Activated T-cell treated with anti-CD3 and anti-CD28 coated beads for 24 hours (primary cell): ENCODE measurements around the gene ADARB2.

Experiments used
- DNase-seq: peaks from one replicate; pipeline ENCODE4 v3.0.0-alpha.2; 2020; ENCODE audit warnings: low read depth

Gene ADARB2

GRCh38 chr10:1130995-1131790 lies 606.1 kb downstream of the ADARB2 start:
- no peak for DNase-seq

- no peak for DNase-seq
Observed at GRCh38 chr10:1130226-1130625, 607.1 kb downstream of the ADARB2 start.

DNA sequence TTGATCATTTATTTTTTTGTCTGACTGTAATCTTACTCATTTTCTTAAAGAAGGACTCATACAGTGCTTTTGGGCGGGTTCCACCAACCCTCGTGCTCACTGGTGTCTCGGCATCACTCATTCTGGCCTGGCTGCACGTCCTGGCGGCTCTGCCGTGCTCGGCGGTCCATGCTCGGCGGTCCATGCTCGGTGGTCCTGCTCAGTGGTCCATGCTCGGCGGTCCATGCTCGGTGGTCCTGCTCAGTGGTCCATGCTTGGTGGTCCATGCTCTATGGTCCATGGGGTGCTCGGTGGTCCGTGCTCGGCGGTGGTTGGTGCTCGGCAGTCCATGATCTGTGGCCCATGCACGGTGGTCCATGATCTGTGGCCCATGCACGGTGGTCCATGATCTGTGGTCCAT lies 608.7 kb downstream of the ADARB2 start:
- no peak for DNase-seq

DNA sequence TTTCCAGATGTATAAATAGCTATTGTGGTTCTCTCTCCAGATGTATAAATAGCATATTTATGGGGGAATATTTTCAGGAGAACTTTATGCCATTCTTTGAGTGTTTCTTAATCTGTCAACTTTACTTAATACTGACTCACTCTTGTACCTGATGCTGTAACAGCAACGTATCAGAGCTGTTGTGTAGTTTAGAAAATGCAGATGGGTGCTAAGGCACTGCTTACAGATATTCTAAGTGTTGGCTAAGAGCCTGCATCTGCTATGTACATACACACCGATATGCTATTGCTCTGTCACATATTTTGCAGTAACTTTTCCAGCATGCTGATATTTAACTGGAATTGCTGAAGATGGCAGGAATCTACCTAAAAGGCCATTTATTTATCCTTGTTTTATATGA lies 609.2 kb downstream of the ADARB2 start:
- DNase-seq = no peak

DNA sequence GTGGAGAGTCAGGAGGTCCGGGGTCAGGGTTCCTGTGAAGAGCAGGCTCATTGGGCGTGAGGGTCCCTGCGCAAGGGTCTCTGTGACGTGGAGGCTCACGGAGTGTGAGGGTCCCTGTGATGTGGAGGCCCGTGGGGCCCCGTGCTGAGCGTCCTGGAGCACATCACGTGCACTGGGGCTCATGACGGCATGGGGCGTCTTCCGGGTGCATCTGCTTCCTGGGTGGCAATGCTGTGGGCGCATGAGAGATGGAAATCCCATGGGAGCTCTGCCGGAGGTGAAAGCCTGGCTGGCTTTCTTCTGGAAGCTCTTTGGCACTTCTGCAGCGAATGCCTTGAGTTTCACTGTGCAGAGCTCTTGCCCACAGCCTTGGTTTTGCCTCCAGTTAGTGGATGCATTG lies 609.7 kb downstream of the ADARB2 start:
- DNase-seq = no peak
